HCT116 (cell line): ENCODE measurements around the gene TMEM164. TPM values are rescaled to one million over a fixed set of nuclear protein-coding genes. Genes with fewer than 3 reads are reported as not detected.

Source experiments
- ATAC-seq: fragments of 200-7000 bp; cut with Tn5 transposase; 2 replicates; pipeline ENCODE4 v1.9.1; 2020; ENCODE audit warnings: mild to moderate bottlenecking, moderate library complexity
- BruUV-seq: library from RNA; stranded (reverse); fragments of 400-500 nt; replicated peaks from 2 replicates; lab custom pipeline; 2021; lab: Mats Ljungman, UMichigan
- CTCF ChIA-PET: fragments of 300-600 bp; sonication (Branson Sonifier 250); formaldehyde crosslinking; loops from one replicate; lab custom pipeline; 2021; ENCODE audit warnings: antibody characterized with exemption; lab: Charles Lee
- POLR2A ChIA-PET: fragments of 300-600, 350-600 bp; sonication (Branson Sonifier 250); formaldehyde crosslinking; loops from one replicate; lab custom pipeline; 2021; ENCODE audit warnings: antibody characterized with exemption; lab: Charles Lee
- RAD21 ChIA-PET, 2 experiments: fragments of 300-600 bp; sonication (Branson Sonifier 250); formaldehyde crosslinking; loops; one replicate each; lab custom pipeline; 2023; ENCODE audit warnings: low total read pairs in 2 of 2; ENCODE audit not compliant: uncharacterized antibody in 2 of 2, unreplicated experiment in 2 of 2, low non-redundant PET in 1 of 2; lab: Charles Lee
- DNase-seq: peaks from one replicate; pipeline ENCODE4 v3.0.0-alpha.2; 2010; ENCODE audit warnings: low read depth, low spot score
- H2AFZ ChIP-seq: fragments of 200-600 bp; shearing (Covaris generic), sonication (generic); 2 replicates; pipeline ENCODE4 v1.6.1; 2017; ENCODE audit warnings: low read depth, mixed run types, mixed read lengths, antibody characterized with exemption, low read length; ENCODE audit not compliant: poor library complexity, severe bottlenecking
- H3K27ac ChIP-seq: 2 replicates; pipeline ENCODE4 v1.5.1; 2012; ENCODE audit warnings: low read depth, low read length
- H3K27me3 ChIP-seq: fragments of 200-600 bp; sonication (generic); 2 replicates; pipeline ENCODE4 v1.6.1; 2016; ENCODE audit warnings: mixed run types, low read length, mixed read lengths; ENCODE audit not compliant: insufficient read depth
- H3K36me3 ChIP-seq, 2 experiments: fragments of 200-500 bp in 1 of 2; fragments of 200-600 bp in 1 of 2; sonication (Bioruptor generic) in 1 of 2; sonication (generic) in 1 of 2; 2 replicates each; pipeline versions ENCODE4 v1.5.1 to v1.6.1; 2014 to 2016; ENCODE audit warnings: low read length in 2 of 2, inconsistent platforms in 1 of 2, mixed read lengths in 1 of 2, mixed run types in 1 of 2; ENCODE audit not compliant: insufficient read depth in 2 of 2, control insufficient read depth in 1 of 2
- H3K4me1 ChIP-seq, 2 experiments: fragments of 200-600 bp in 1 of 2; sonication (generic) in 1 of 2; 2 replicates each; pipeline versions ENCODE4 v1.5.1 to v1.6.1; 2012 to 2017; ENCODE audit warnings: low read length in 2 of 2, inconsistent platforms in 1 of 2, mild to moderate bottlenecking in 1 of 2, mixed read lengths in 1 of 2, mixed run types in 1 of 2, moderate library complexity in 1 of 2; ENCODE audit not compliant: insufficient read depth in 2 of 2, control insufficient read depth in 1 of 2
- H3K4me2 ChIP-seq: fragments of 200-600 bp; sonication (generic); 2 replicates; pipeline ENCODE4 v1.6.1; 2017; ENCODE audit warnings: mixed run types, low read length, mixed read lengths
- H3K4me3 ChIP-seq, 2 experiments: fragments of 200-600 bp in 1 of 2; sonication (generic) in 1 of 2; replicated peaks in 1 of 2; 2 replicates each; pipeline ENCODE4 v1.5.1; 2011 to 2016; ENCODE audit warnings: low read length in 2 of 2, control low read depth in 1 of 2, low read depth in 1 of 2, mild to moderate bottlenecking in 1 of 2, mixed read lengths in 1 of 2, mixed run types in 1 of 2
- H3K79me2 ChIP-seq: fragments of 200-600 bp; sonication (generic); 2 replicates; pipeline ENCODE4 v1.6.1; 2017; ENCODE audit warnings: mild to moderate bottlenecking, mixed run types, low read length, moderate library complexity, mixed read lengths; ENCODE audit not compliant: insufficient read depth
- H3K9ac ChIP-seq: fragments of 200-600 bp; sonication (generic); 2 replicates; pipeline ENCODE4 v1.6.1; 2016; ENCODE audit warnings: low read length, mixed read lengths
- H3K9me2 ChIP-seq: fragments of 200-600 bp; sonication (generic), shearing (Covaris generic); 2 replicates; pipeline ENCODE4 v1.6.1; 2017; ENCODE audit warnings: mixed run types, mild to moderate bottlenecking, moderate library complexity; ENCODE audit not compliant: insufficient read depth
- H3K9me3 ChIP-seq, 2 experiments: fragments of 200-500 bp in 1 of 2; fragments of 200-600 bp in 1 of 2; sonication (Bioruptor generic) in 1 of 2; sonication (generic) in 1 of 2; 2 replicates each; pipeline ENCODE4 v1.6.1; 2014 to 2017; ENCODE audit warnings: low read length in 2 of 2, mixed read lengths in 2 of 2, inconsistent platforms in 1 of 2, low read depth in 1 of 2, mild to moderate bottlenecking in 1 of 2, mixed run types in 1 of 2, moderate library complexity in 1 of 2; ENCODE audit not compliant: control insufficient read depth in 1 of 2, insufficient read depth in 1 of 2
- H4K20me1 ChIP-seq: fragments of 200-600 bp; sonication (generic), shearing (Covaris generic); 2 replicates; pipeline ENCODE4 v1.6.1; 2017; ENCODE audit warnings: mixed run types, mild to moderate bottlenecking, moderate library complexity; ENCODE audit not compliant: insufficient read depth
- ELF1 ChIP-seq: IDR thresholded peaks from 2 replicates; pipeline ENCODE4 v1.6.1; 2012; ENCODE audit warnings: low read depth, borderline replicate concordance
- JUND ChIP-seq: IDR thresholded peaks from 2 replicates; pipeline ENCODE4 v1.6.1; 2012
- MAX ChIP-seq: IDR thresholded peaks from 2 replicates; pipeline ENCODE4 v1.6.1; 2012
- POLR2A ChIP-seq: IDR thresholded peaks from 2 replicates; pipeline ENCODE4 v1.7.0; 2011; ENCODE audit warnings: borderline replicate concordance; ENCODE audit not compliant: insufficient read depth, insufficient read length; ENCODE audit errors: extremely low read depth
- RAD21 ChIP-seq: IDR thresholded peaks from 2 replicates; pipeline ENCODE4 v1.6.1; 2012; ENCODE audit warnings: low read depth, mild to moderate bottlenecking
- SIN3A ChIP-seq: IDR thresholded peaks from 2 replicates; pipeline ENCODE4 v1.6.1; 2012; ENCODE audit warnings: low read depth
- SP1 ChIP-seq: IDR thresholded peaks from 2 replicates; pipeline ENCODE4 v1.6.1; 2012; ENCODE audit warnings: low read depth
- TCF7L2 ChIP-seq: IDR thresholded peaks from 2 replicates; pipeline ENCODE4 v1.7.0; 2011; ENCODE audit warnings: borderline replicate concordance, inconsistent platforms; ENCODE audit not compliant: insufficient read depth, insufficient read length; ENCODE audit errors: extremely low read depth
- intact Hi-C: fragments of 100-400 bp; cut with micrococcal nuclease; formaldehyde crosslinking; loops from 2 replicates; pipeline ENCODE4 v1.10.0; 2022
- total RNA-seq: library from RNA; stranded (reverse); gene quantifications from one replicate; pipeline ENCODE4 v1.2.1, GENCODE V29; 2021; ENCODE audit not compliant: unreplicated experiment

TMEM164 gene
- total RNA-seq, 1 experiment from 2014 or later: 18.7 TPM

- DNase-seq: no peak
- intact Hi-C loops: no loop called here
- TF ChIP-seq MAX (no peak), POLR2A (no peak), JUND (no peak), RAD21 (no peak), SP1 (no peak), ELF1 (no peak)
- POLR2A ChIA-PET: no interaction called here
- Histone ChIP-seq H4K20me1 (no peaks in the 10 kb centered on the region), H3K4me3 (no peak overlapping the region), H3K79me2 (no peaks in the 10 kb centered on the region), H3K9me3 (no peaks in the 10 kb centered on the region), H3K36me3 (no peaks in the 10 kb centered on the region), H3K27me3 (no peaks in the 10 kb centered on the region), H3K4me2 (no peak overlapping the region), H3K4me1 (no peaks in the 10 kb centered on the region), H3K9ac (no peak overlapping the region), H2AFZ (no peak overlapping the region), H3K27ac (no peak overlapping the region), H3K9me2 (no peaks in the 10 kb centered on the region)
- BruUV-seq: no TSS peak
- ATAC-seq: no peak
- CTCF ChIA-PET: no interaction called here
- RAD21 ChIA-PET: no interaction called here
Observed at GRCh38 chrX:110043506-110043905, 40.6 kb downstream of the TMEM164 start.

GRCh38 chrX:110044346-110045249 is 41.7 kb downstream of the TMEM164 start:
- TF ChIP-seq TCF7L2 (no peak), MAX (no peak), SP1 (no peak), SIN3A (no peak), JUND (no peak)
- no peaks in the 10 kb centered on the region for H3K9me3 ChIP-seq
- no peaks in the 10 kb centered on the region for H4K20me1 ChIP-seq
- no peak overlapping the region for H3K27ac ChIP-seq
- H3K4me3 ChIP-seq: no peak overlapping the region
- CTCF ChIA-PET: no interaction called here
- no peaks in the 10 kb centered on the region for H3K79me2 ChIP-seq
- H3K9ac ChIP-seq: no peak overlapping the region
- RAD21 ChIA-PET: no interaction called here
- ATAC-seq: no peak
- no peaks in the 10 kb centered on the region for H3K9me2 ChIP-seq
- no peaks in the 10 kb centered on the region for H3K4me1 ChIP-seq
- intact Hi-C loops: no loop called here
- H3K4me2 ChIP-seq: no peak overlapping the region
- no peak overlapping the region for H2AFZ ChIP-seq
- POLR2A ChIA-PET: no interaction called here
- no peaks in the 10 kb centered on the region for H3K27me3 ChIP-seq
- BruUV-seq: no TSS peak
- no peak for DNase-seq
- H3K36me3 ChIP-seq: no peaks in the 10 kb centered on the region
